Right lobe of liver (tissue), 4 donors: ENCODE results near the gene SYNGAP1.

Source experiments
- CTCF ChIP-seq, 4 donors: fragments of 200-600 bp in 3 of 4; fragments of 450-650 bp in 1 of 4; IDR thresholded peaks; one replicate each; pipeline versions ENCODE4 v1.5.1 to v1.8.0; 2016 to 2022; ENCODE audit warnings: antibody characterized with exemption in 4 of 4, mild to moderate bottlenecking in 2 of 4
- POLR2A ChIP-seq: fragments of 450-650 bp; IDR thresholded peaks from one replicate; pipeline ENCODE4 v1.6.1; 2017; ENCODE audit warnings: antibody characterized with exemption, mild to moderate bottlenecking
- donor health status: DM: no; HTN: no; CAD: no.
- donor health status: DM: no; HTN: no; CAD: no.
- donor health status: DM: no; HTN: yes; CAD: no.

- no peak for TF ChIP-seq CTCF (IDR thresholded peaks at IDR 0.05)
- no peak for TF ChIP-seq POLR2A
Measured at GRCh38 chr6:33429750-33430052, 9.8 kb downstream of the SYNGAP1 start.
